Vagina (tissue), 2 donors: ENCODE measurements around the gene SEPHS1.

ENCODE experiments used
- POLR2A ChIP-seq, 2 donors: fragments of 450-650 bp; IDR thresholded peaks; one replicate each; pipeline ENCODE4 v1.6.1; 2017; ENCODE audit warnings: antibody characterized with exemption in 2 of 2, mild to moderate bottlenecking in 2 of 2, moderate library complexity in 2 of 2
- POLR2AphosphoS5 ChIP-seq, 2 donors: sonication (generic); formaldehyde crosslinking; IDR thresholded peaks; one replicate each; pipeline ENCODE4 v1.9.0; 2017; ENCODE audit warnings: antibody characterized with exemption in 2 of 2, mild to moderate bottlenecking in 2 of 2, low read depth in 1 of 2; ENCODE audit not compliant: insufficient read depth in 1 of 2
- TF ChIP-seq, protein P1 (sequence below), 3 experiments: fragments of 450-650 bp in 2 of 3; fragments of 200-600 bp in 1 of 3; sonication (generic) in 1 of 3; IDR thresholded peaks; one replicate each; pipeline ENCODE4 v1.5.1; 2017 to 2019; ENCODE audit warnings: antibody characterized with exemption in 3 of 3, mild to moderate bottlenecking in 2 of 3, moderate library complexity in 2 of 3

DNA sequence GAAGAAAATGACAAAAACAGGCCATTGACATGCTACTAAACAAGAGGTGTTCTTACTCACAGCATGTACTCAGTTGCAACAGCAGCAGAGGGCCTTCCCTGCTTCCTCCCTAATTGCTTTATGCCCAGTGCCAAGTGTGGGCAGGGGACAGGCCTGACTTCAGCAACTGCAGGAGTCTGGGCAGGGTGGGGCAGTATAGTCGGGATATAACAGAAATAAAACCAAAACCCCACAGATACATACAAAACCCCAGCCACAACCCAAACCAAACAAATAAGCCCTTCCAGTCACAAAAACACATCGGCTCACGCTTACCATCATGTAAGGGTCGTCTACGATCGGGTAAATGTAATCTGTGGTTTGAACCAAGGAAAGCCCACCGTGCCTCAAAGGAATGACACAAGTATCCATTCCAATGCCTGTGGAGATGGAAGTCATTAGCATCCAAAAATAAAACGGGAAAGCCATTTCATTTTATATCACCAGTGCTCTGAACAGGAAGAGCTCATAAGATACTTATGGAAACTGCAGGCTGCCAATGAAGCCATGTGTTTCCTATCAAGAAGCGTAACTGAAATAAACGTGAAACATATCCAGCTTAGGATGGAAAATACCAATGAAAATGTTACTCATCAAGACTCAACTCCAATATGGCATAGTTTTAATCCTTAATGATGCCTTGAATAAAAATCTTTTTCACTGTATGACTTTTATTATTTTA, 9.5 kb downstream of the SEPHS1 start:
- TF ChIP-seq POLR2AphosphoS5 (IDR thresholded peaks at IDR 0.05; ENCODE audit: insufficient read depth in 1 of 2, low read depth in 1 of 2) (peak in 1 of 2 donors; percentile 61), POLR2A (IDR thresholded peaks at IDR 0.05) (no peak)
- TF ChIP-seq, protein P1, sequence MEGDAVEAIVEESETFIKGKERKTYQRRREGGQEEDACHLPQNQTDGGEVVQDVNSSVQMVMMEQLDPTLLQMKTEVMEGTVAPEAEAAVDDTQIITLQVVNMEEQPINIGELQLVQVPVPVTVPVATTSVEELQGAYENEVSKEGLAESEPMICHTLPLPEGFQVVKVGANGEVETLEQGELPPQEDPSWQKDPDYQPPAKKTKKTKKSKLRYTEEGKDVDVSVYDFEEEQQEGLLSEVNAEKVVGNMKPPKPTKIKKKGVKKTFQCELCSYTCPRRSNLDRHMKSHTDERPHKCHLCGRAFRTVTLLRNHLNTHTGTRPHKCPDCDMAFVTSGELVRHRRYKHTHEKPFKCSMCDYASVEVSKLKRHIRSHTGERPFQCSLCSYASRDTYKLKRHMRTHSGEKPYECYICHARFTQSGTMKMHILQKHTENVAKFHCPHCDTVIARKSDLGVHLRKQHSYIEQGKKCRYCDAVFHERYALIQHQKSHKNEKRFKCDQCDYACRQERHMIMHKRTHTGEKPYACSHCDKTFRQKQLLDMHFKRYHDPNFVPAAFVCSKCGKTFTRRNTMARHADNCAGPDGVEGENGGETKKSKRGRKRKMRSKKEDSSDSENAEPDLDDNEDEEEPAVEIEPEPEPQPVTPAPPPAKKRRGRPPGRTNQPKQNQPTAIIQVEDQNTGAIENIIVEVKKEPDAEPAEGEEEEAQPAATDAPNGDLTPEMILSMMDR (IDR thresholded peaks at IDR 0.05): no peak
